Stomach (tissue), 9 donors: ENCODE measurements around the gene PGBD5. TPM values are rescaled to one million over a fixed set of nuclear protein-coding genes. Genes with fewer than 3 reads are reported as not detected.

Source experiments
- DNase-seq, 2 donors: peaks; one replicate each; pipeline versions ENCODE4 v3.0.0 to v3.0.0-alpha.2; 2013 to 2019
- H3K27ac ChIP-seq, 5 donors: fragments of 200-600 bp in 4 of 5; sonication (generic) in 4 of 5; one replicate each; pipeline ENCODE4 v1.5.1; 2013 to 2019; ENCODE audit warnings: mild to moderate bottlenecking in 1 of 5, moderate library complexity in 1 of 5
- H3K27me3 ChIP-seq, 3 donors: fragments of 200-600 bp; sonication (generic); one replicate each; pipeline ENCODE4 v1.5.1; 2017 to 2019; ENCODE audit warnings: mixed run types in 1 of 3
- H3K36me3 ChIP-seq, 4 donors: fragments of 200-600 bp; sonication (generic); 1 replicate in 3 of 4; 2 replicates in 1 of 4; pipeline ENCODE4 v1.5.1; 2016 to 2019
- H3K4me1 ChIP-seq, 4 donors: fragments of 200-600 bp; sonication (generic); one replicate each; pipeline ENCODE4 v1.5.1; 2016 to 2019
- H3K4me3 ChIP-seq, 4 donors: fragments of 200-600 bp; sonication (generic) in 3 of 4; one replicate each; pipeline ENCODE4 v1.5.1; 2016 to 2019; ENCODE audit warnings: mild to moderate bottlenecking in 1 of 4
- H3K9me3 ChIP-seq, 4 donors: fragments of 200-600 bp; sonication (generic); one replicate each; pipeline ENCODE4 v1.5.1; 2016 to 2019
- EP300 ChIP-seq: sonication (generic); formaldehyde crosslinking; IDR thresholded peaks from one replicate; pipeline ENCODE4 v1.6.1; 2017; ENCODE audit warnings: antibody characterized with exemption
- POLR2A ChIP-seq, 4 donors: fragments of 450-650 bp; IDR thresholded peaks; one replicate each; pipeline ENCODE4 v1.6.1; 2016; ENCODE audit warnings: antibody characterized with exemption in 4 of 4, control low read depth in 2 of 4, mild to moderate bottlenecking in 1 of 4, moderate library complexity in 1 of 4
- POLR2AphosphoS5 ChIP-seq, 3 donors: sonication (generic); formaldehyde crosslinking; IDR thresholded peaks; one replicate each; pipeline ENCODE4 v1.6.1; 2016; ENCODE audit warnings: antibody characterized with exemption in 3 of 3
- WGBS, 5 donors: extraction: QIAGEN DNeasy Blood & Tissue Kit in 3 of 5; methylation state at CpG; one replicate each; pipeline versions ENCODE4 v1.1.5 to v1.1.7; 2013 to 2018; 5-methylcytosine and 5-hydroxymethylcytosine counted together
- intact Hi-C: fragments of 100-400 bp; cut with DNase I; formaldehyde crosslinking; loops from one replicate; pipeline ENCODE4 v1.15.1; 2023; ENCODE audit warnings: low total_unique reads
- polyA plus RNA-seq, 3 donors: library from polyadenylated mRNA; stranded (reverse); fragments of 200-250 nt; gene quantifications; one replicate each; pipeline ENCODE4 v1.2.3, GENCODE V29; 2013
- total RNA-seq, 5 donors: library from RNA; depleted of rRNA; stranded (reverse); fragments of >200 nt; gene quantifications; one replicate each; pipeline versions ENCODE4 v1.1.0 to v1.2.3, GENCODE V29; 2014 to 2016
- TF ChIP-seq, protein P1 (sequence below), 7 experiments: fragments of 450-650 bp in 4 of 7; fragments of 200-600 bp in 3 of 7; sonication (generic) in 3 of 7; IDR thresholded peaks; one replicate each; pipeline ENCODE4 v1.5.1; 2016 to 2019; ENCODE audit warnings: antibody characterized with exemption in 7 of 7, control low read depth in 2 of 7, mild to moderate bottlenecking in 1 of 7
- donor health status: healthy with polysubstance abuse.
- donor health status: Bipolar disorder and iron deficiency.
- donor health status: healthy.

The PGBD5 gene
- total and polyA plus RNA-seq, 8 donors, result under 0.01 to 1.2 (median 0.34) TPM

DNA sequence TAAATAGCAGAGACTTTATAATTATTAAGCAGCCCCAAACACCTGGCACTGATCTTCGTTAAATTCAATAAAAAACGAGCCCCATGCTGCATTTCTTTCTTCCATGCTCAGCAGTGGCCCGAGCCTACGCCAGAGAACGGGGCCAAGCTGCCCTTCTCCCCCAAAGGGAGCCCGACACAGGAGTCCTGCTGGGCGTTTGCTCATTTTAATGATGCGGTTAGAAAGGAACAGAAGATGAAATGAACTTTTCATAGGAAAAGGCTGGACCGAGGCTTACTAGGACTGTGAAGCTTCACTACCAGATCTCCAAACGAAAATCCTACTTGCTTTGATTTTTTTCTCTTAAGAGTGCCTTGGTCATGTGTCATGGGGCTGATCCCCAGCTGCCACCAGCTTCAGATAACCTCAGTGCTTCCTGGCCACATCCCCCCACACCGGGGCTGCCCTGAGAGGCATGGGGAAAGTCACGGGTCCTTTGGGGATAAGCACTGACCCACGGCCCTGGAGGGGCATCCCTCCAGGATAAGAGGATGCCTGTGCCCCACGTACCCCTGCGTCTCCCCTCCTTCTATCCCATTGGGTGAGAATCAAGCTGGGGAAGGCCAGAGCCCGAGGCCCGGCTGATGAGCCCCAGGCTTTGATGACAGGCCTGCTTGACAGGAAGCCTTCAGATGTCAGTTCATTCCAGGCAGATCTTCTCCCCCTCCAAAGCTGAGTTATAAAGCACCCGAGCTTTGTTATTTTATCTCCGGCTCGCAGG lies 34.2 kb downstream of the PGBD5 start:
- WGBS, 5 donors, result 52 to 72% (median 67%) methylated on average over 18 to 20 of the region's 20 CpGs
- Histone ChIP-seq H3K9me3 (peaks cover 0 to 3% (median 0%) of the 10 kb centered on the region in 4 donors), H3K27ac (no peak overlapping the region), H3K4me3 (no peak overlapping the region), H3K27me3 (no peaks in the 10 kb centered on the region), H3K4me1 (no peaks in the 10 kb centered on the region), H3K36me3 (no peaks in the 10 kb centered on the region)
- TF ChIP-seq POLR2A (IDR thresholded peaks at IDR 0.05), result no peak
- no peak for TF ChIP-seq EP300
- TF ChIP-seq, protein P1, sequence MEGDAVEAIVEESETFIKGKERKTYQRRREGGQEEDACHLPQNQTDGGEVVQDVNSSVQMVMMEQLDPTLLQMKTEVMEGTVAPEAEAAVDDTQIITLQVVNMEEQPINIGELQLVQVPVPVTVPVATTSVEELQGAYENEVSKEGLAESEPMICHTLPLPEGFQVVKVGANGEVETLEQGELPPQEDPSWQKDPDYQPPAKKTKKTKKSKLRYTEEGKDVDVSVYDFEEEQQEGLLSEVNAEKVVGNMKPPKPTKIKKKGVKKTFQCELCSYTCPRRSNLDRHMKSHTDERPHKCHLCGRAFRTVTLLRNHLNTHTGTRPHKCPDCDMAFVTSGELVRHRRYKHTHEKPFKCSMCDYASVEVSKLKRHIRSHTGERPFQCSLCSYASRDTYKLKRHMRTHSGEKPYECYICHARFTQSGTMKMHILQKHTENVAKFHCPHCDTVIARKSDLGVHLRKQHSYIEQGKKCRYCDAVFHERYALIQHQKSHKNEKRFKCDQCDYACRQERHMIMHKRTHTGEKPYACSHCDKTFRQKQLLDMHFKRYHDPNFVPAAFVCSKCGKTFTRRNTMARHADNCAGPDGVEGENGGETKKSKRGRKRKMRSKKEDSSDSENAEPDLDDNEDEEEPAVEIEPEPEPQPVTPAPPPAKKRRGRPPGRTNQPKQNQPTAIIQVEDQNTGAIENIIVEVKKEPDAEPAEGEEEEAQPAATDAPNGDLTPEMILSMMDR (IDR thresholded peaks at IDR 0.05), result no peak
- TF ChIP-seq POLR2AphosphoS5 (IDR thresholded peaks at IDR 0.05), result no peak
- intact Hi-C loops, result no loop called here
- DNase-seq, result no peak

DNA sequence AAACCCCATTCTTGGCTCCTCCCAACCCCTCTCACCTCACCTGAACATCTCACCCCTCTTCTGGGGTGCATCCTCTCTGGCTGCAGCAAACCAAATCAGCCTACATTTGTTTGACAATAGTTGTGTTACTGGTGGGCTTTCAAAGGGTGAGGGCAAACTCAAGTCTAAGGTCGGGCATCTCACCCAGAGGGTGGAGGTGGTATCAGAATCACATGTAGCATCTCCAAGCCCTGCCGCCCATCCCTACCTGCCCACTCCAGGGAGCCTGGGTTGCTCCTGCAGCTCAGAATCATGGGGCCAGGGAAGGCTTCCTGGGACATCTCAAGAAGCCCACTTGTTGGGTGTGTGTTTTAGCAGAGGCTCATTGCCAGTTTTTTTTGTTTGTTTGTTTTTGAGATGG lies 35.8 kb downstream of the PGBD5 start:
- no peaks in the 10 kb centered on the region for H3K27me3 ChIP-seq
- TF ChIP-seq POLR2A (IDR thresholded peaks at IDR 0.05), result no peak
- TF ChIP-seq POLR2AphosphoS5 (IDR thresholded peaks at IDR 0.05), result no peak
- TF ChIP-seq EP300, result no peak
- TF ChIP-seq, protein P1 (IDR thresholded peaks at IDR 0.05), result no peak
- WGBS, 5 donors, result 73 to 95% (median 86%) methylated on average over 2 of the region's 2 CpGs
- H3K36me3 ChIP-seq, result no peaks in the 10 kb centered on the region
- H3K4me3 ChIP-seq, result no peak overlapping the region
- peaks cover 0 to 3% (median 0%) of the 10 kb centered on the region in 4 donors for H3K9me3 ChIP-seq
- DNase-seq, result no peak
- H3K27ac ChIP-seq, result no peak overlapping the region
- intact Hi-C loops, result no loop called here
- H3K4me1 ChIP-seq, result no peaks in the 10 kb centered on the region

DNA sequence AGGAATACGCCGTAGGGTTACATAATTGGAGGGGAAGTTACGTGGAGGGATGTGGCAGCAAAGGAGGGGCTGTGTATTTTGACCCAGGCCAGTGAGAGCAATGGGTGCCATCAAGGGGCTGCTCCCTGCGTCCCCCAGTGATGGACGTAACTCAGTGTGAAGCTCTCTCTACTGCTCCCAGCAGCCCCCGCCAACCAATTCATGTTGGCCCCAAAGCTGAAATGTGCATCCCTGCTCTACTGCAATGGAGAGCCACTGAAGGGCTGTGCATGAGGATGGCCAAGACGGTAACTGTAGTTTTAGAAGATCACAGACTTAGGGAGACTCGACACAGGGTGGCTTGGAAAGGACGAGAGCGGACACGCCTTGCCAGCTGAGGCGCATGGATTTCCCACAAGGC lies 38.3 kb downstream of the PGBD5 start:
- no peaks in the 10 kb centered on the region for H3K36me3 ChIP-seq
- no peaks in the 10 kb centered on the region for H3K9me3 ChIP-seq
- H3K27ac ChIP-seq, result no peak overlapping the region
- no peak overlapping the region for H3K4me3 ChIP-seq
- no peaks in the 10 kb centered on the region for H3K27me3 ChIP-seq
- DNase-seq, result no peak
- no peaks in the 10 kb centered on the region for H3K4me1 ChIP-seq
- no peak for TF ChIP-seq EP300
- TF ChIP-seq POLR2A (IDR thresholded peaks at IDR 0.05), result no peak
- TF ChIP-seq POLR2AphosphoS5 (IDR thresholded peaks at IDR 0.05), result no peak
- TF ChIP-seq, protein P1 (IDR thresholded peaks at IDR 0.05), result no peak
- intact Hi-C loops, result no loop called here
- WGBS, 5 donors, result 93 to 97% (median 96%) methylated on average over 12 of the region's 12 CpGs

DNA sequence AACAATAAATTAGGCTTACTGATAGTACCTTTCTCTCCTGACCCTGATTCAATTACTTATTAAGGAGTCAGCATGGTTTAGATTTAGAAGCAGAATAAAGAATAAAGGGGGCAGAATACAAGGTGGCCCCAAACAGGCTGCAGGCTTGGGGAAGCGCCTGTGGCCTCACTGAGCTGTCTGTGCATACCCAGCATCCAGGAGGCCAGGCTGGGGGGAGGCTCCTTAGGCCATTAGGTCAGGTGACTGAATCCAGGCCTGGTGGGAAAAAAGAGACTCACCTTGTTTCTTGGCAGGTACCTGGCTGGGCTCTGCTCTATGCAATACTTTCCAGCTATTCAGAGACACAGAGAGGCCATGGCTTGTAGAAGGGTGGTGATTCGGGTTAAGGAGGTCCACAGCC lies 38.8 kb downstream of the PGBD5 start:
- Histone ChIP-seq H3K4me3 (no peak overlapping the region), H3K27me3 (no peaks in the 10 kb centered on the region), H3K27ac (no peak overlapping the region), H3K9me3 (no peaks in the 10 kb centered on the region), H3K4me1 (no peaks in the 10 kb centered on the region), H3K36me3 (no peaks in the 10 kb centered on the region)
- TF ChIP-seq EP300 (no peak), POLR2AphosphoS5 (IDR thresholded peaks at IDR 0.05) (no peak), POLR2A (IDR thresholded peaks at IDR 0.05) (no peak)
- TF ChIP-seq, protein P1 (IDR thresholded peaks at IDR 0.05), result no peak
- no peak for DNase-seq
- intact Hi-C loops, result no loop called here
- 85 to 100% (median 91%) methylated on average over 2 of the region's 2 CpGs for WGBS, 5 donors
